Measurements from ENCODE around the gene HHIPL2. TPM values are rescaled to one million over a fixed set of nuclear protein-coding genes. Genes with fewer than 3 reads are reported as not detected.

Gene HHIPL2
- total RNA-seq, result under 1 TPM in 1 of 4 donors, not detected in 3; 0.32 TPM

GRCh38 chr1:222547944-222548671, at the start of gene HHIPL2:
HHIPL2 (minus strand) TSS chr1:222548104; CDS start chr1:222548044, 60 bp downstream.
- Histone ChIP-seq H3K4me1 (peaks cover 13% of the 10 kb centered on the region), H3K27me3 (peaks cover 14% of the 10 kb centered on the region), H3K27ac (no peak within 1 kb of the TSS), H3K9me3 (no peaks in the 10 kb centered on the region), H3K4me3 (no peak within 1 kb of the TSS), H3K36me3 (no peaks in the 10 kb centered on the region)
- no peak for TF ChIP-seq EP300 (IDR thresholded peaks at IDR 0.05)
- WGBS, result 48% methylated on average over 8 of the region's 8 CpGs
- no peak for DNase-seq (ENCODE audit: low spot score in 2 of 2)

GRCh38 chr1:222596696-222597095, 48.8 kb upstream of the HHIPL2 start:
- no peaks in the 10 kb centered on the region for H3K36me3 ChIP-seq
- H3K4me1 ChIP-seq, result no peaks in the 10 kb centered on the region
- H3K27ac ChIP-seq, result no peak overlapping the region
- no peak for DNase-seq (ENCODE audit: low spot score in 2 of 2)
- TF ChIP-seq POLR2A (IDR thresholded peaks at IDR 0.05) (no peak), POLR2AphosphoS5 (IDR thresholded peaks at IDR 0.05) (no peak)
- TF ChIP-seq, protein P1, sequence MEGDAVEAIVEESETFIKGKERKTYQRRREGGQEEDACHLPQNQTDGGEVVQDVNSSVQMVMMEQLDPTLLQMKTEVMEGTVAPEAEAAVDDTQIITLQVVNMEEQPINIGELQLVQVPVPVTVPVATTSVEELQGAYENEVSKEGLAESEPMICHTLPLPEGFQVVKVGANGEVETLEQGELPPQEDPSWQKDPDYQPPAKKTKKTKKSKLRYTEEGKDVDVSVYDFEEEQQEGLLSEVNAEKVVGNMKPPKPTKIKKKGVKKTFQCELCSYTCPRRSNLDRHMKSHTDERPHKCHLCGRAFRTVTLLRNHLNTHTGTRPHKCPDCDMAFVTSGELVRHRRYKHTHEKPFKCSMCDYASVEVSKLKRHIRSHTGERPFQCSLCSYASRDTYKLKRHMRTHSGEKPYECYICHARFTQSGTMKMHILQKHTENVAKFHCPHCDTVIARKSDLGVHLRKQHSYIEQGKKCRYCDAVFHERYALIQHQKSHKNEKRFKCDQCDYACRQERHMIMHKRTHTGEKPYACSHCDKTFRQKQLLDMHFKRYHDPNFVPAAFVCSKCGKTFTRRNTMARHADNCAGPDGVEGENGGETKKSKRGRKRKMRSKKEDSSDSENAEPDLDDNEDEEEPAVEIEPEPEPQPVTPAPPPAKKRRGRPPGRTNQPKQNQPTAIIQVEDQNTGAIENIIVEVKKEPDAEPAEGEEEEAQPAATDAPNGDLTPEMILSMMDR (IDR thresholded peaks at IDR 0.05), result no peak
- H3K4me3 ChIP-seq, result no peak overlapping the region
- H3K27me3 ChIP-seq, result no peaks in the 10 kb centered on the region
- no peaks in the 10 kb centered on the region for H3K9me3 ChIP-seq
- WGBS, result 84% methylated on average over 4 of the region's 4 CpGs

GRCh38 chr1:222594789-222595188, 46.9 kb upstream of the HHIPL2 start:
- WGBS, result 95% methylated on average over 3 of the region's 3 CpGs
- H3K4me3 ChIP-seq, result no peak overlapping the region
- peaks cover 3% of the 10 kb centered on the region for H3K4me1 ChIP-seq
- no peaks in the 10 kb centered on the region for H3K36me3 ChIP-seq
- no peak for DNase-seq (ENCODE audit: low spot score in 2 of 2)
- H3K27me3 ChIP-seq, result no peaks in the 10 kb centered on the region
- no peak overlapping the region for H3K27ac ChIP-seq
- no peak for TF ChIP-seq POLR2AphosphoS5 (IDR thresholded peaks at IDR 0.05)
- no peak for TF ChIP-seq EP300 (IDR thresholded peaks at IDR 0.05)
- TF ChIP-seq, protein P1 (IDR thresholded peaks at IDR 0.05), result no peak
- TF ChIP-seq POLR2A (IDR thresholded peaks at IDR 0.05), result no peak
- H3K9me3 ChIP-seq, result no peaks in the 10 kb centered on the region

GRCh38 chr1:222592171-222592570, 44.3 kb upstream of the HHIPL2 start:
- no peaks in the 10 kb centered on the region for H3K27me3 ChIP-seq
- 76% methylated on average over 3 of the region's 3 CpGs for WGBS
- H3K4me1 ChIP-seq, result peaks cover 12% of the 10 kb centered on the region
- no peak overlapping the region for H3K4me3 ChIP-seq
- no peak overlapping the region for H3K27ac ChIP-seq
- peaks cover 4% of the 10 kb centered on the region for H3K36me3 ChIP-seq
- no peaks in the 10 kb centered on the region for H3K9me3 ChIP-seq
- DNase-seq (ENCODE audit: low spot score in 2 of 2), result no peak
- no peak for TF ChIP-seq POLR2AphosphoS5 (IDR thresholded peaks at IDR 0.05)
- TF ChIP-seq POLR2A (IDR thresholded peaks at IDR 0.05), result no peak
- TF ChIP-seq EP300 (IDR thresholded peaks at IDR 0.05), result no peak
- TF ChIP-seq, protein P1 (IDR thresholded peaks at IDR 0.05), result no peak

DNA sequence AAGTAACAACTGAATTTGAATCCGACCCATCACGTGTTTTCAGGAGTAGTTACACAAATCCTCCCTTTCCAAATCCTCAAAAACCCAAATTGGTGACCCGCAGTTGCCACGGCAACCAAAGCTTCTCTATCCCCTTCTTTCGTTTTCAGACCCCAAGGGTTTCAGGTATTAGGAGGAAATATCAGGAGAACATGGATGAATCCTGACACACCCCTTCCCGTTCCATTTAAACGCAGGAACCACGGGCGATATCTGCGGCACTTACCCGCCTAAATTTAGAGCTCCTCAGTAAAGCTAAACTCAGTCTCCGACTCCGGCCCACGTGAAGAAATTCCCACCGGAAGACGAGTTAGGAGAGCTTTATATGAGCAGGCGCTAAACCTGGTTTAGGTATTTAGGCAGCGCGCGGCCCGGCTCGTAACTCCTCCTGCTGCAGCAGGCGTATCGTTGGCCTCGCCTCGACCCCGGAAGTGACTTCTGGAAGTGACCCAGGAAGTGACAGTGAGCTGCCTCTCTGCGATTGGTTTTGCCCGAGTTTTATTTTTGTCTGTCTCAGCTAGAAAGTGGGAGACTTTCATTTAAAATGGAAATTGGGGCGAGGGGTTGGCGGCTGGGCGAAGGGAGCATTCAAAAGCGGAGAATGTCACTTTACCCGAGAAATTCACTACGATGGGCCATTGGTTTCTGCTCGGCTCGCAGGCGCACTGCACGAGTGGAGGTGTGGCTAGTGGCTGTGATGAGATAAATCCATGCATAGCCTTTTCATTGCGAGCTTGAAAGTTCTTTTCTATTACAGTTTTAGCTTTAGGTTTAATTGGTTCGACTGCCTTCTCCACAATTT, 41.8 kb upstream of the HHIPL2 start, which contains the start of gene TAF1A:
TAF1A (minus strand) TSS at position 472 of the 841 bp plus-strand sequence.
- no peaks in the 10 kb centered on the region for H3K9me3 ChIP-seq
- H3K27ac ChIP-seq, result peak within 1 kb of the TSS; percentile 78
- TF ChIP-seq POLR2A (IDR thresholded peaks at IDR 0.05) (no peak), EP300 (IDR thresholded peaks at IDR 0.05) (no peak), POLR2AphosphoS5 (IDR thresholded peaks at IDR 0.05) (no peak)
- TF ChIP-seq, protein P1 (IDR thresholded peaks at IDR 0.05), result no peak
- H3K4me3 ChIP-seq, result peak within 1 kb of the TSS; percentile 68
- under 1% methylated on average over 41 of the region's 41 CpGs for WGBS
- no peaks in the 10 kb centered on the region for H3K27me3 ChIP-seq
- peaks cover 12% of the 10 kb centered on the region for H3K4me1 ChIP-seq
- peaks cover 4% of the 10 kb centered on the region for H3K36me3 ChIP-seq
- peak; percentile 92 to 95 for DNase-seq (ENCODE audit: low spot score in 2 of 2)

Data from suprapubic skin (tissue), 4 donors.